Measurements from ENCODE around the gene HCN4. TPM values are rescaled to one million over a fixed set of nuclear protein-coding genes. Genes with fewer than 3 reads are reported as not detected.

HCN4 gene
- total RNA-seq, 4 donors from 2014 or later: not detected

DNA sequence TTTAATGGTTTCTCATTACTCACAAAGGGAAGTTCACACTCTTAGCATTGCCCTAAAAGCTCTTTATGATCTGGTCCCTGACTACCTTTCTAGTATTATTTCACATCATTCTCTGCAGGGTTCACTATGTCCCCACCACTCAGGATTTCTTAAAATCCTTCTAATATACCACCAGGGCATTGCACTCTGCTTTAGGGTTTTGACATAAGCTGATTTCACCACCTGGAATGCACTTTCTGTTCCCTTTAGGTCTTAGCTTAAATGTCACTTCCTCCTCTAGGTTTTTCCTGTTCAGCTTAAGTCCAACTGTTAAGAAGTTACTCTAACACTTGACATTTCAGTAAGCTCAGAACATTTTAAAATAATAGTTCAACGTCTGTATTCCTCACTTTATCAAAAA, 81.7 kb downstream of the HCN4 start:
- no peak overlapping the region for H3K4me3 ChIP-seq
- H3K27me3 ChIP-seq: no peaks in the 10 kb centered on the region
- DNase-seq (ENCODE audit: low spot score in 2 of 2): no peak
- no peaks in the 10 kb centered on the region for H3K9me3 ChIP-seq
- H3K4me1 ChIP-seq: no peaks in the 10 kb centered on the region
- 65 to 75% methylated on average over 1 of the region's 1 CpG for WGBS, 2 donors
- TF ChIP-seq POLR2A (IDR thresholded peaks at IDR 0.05) (no peak), EP300 (IDR thresholded peaks at IDR 0.05) (no peak)
- TF ChIP-seq, protein P1, sequence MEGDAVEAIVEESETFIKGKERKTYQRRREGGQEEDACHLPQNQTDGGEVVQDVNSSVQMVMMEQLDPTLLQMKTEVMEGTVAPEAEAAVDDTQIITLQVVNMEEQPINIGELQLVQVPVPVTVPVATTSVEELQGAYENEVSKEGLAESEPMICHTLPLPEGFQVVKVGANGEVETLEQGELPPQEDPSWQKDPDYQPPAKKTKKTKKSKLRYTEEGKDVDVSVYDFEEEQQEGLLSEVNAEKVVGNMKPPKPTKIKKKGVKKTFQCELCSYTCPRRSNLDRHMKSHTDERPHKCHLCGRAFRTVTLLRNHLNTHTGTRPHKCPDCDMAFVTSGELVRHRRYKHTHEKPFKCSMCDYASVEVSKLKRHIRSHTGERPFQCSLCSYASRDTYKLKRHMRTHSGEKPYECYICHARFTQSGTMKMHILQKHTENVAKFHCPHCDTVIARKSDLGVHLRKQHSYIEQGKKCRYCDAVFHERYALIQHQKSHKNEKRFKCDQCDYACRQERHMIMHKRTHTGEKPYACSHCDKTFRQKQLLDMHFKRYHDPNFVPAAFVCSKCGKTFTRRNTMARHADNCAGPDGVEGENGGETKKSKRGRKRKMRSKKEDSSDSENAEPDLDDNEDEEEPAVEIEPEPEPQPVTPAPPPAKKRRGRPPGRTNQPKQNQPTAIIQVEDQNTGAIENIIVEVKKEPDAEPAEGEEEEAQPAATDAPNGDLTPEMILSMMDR (IDR thresholded peaks at IDR 0.05): no peak
- H3K27ac ChIP-seq: no peak overlapping the region
- peaks cover 0 to 88% (median 6%) of the 10 kb centered on the region in 3 donors for H3K36me3 ChIP-seq

DNA sequence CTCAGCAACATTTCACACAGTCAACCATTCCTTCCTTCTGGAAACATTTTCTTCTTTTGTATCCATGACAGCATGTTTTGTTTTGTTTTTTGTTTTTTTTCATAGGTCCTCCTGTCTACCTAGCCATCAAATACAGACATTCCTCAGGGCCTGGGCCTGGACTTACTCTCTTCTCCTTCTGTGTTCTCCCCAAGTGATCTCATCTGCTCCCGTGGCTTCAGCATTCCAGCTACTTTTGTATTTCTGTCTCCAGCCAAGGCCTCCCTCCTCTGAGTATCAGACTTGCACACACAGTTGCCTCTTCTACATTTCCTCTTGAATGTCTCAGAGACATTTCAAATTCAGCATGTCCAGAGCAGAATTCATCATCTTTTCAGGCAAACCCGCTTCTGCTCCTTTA, 82.4 kb downstream of the HCN4 start:
- WGBS, 2 donors: 69 to 74% methylated on average over 2 of the region's 2 CpGs
- Histone ChIP-seq H3K27me3 (no peaks in the 10 kb centered on the region), H3K36me3 (peaks cover 0 to 87% (median 6%) of the 10 kb centered on the region in 3 donors), H3K9me3 (no peaks in the 10 kb centered on the region), H3K4me3 (no peak overlapping the region), H3K4me1 (no peaks in the 10 kb centered on the region), H3K27ac (no peak overlapping the region)
- no peak for DNase-seq (ENCODE audit: low spot score in 2 of 2)
- TF ChIP-seq EP300 (IDR thresholded peaks at IDR 0.05) (no peak), POLR2A (IDR thresholded peaks at IDR 0.05) (no peak)
- TF ChIP-seq, protein P1 (IDR thresholded peaks at IDR 0.05): no peak

DNA sequence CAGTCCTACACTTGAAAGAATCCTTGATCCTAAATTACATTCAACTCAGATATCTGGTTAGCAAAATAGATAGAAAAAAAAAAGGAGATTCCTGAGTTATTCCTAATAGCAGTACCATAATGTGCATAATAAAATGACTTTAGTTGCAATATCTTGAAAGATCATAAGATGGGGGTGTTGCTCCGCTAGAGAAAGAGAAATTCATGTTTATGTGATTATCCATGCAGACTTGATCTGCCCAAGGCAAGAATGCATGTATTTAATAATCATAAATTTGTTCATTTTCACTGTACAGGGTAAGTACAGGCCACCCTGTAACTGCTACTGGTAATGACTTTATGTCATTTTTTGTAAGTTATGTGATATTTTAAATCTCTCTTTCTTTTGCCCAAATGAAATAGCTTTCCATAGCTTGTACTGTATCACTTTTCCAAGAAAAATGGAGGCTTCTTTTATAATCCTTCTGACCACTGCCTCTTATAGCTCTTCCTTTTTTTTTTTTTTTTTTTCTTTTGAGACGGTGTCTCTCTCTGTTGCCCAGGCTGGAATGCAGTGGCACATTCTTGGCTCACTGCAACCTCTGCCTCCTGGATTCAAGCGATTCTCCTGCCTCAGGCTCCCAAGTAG, 84.6 kb downstream of the HCN4 start:
- H3K4me3 ChIP-seq: no peak overlapping the region
- H3K4me1 ChIP-seq: no peaks in the 10 kb centered on the region
- no peak for DNase-seq (ENCODE audit: low spot score in 2 of 2)
- 70 to 75% methylated on average over 3 of the region's 3 CpGs for WGBS, 2 donors
- no peak overlapping the region for H3K27ac ChIP-seq
- H3K36me3 ChIP-seq: peaks cover 0 to 85% (median 6%) of the 10 kb centered on the region in 3 donors
- H3K9me3 ChIP-seq: no peaks in the 10 kb centered on the region
- TF ChIP-seq, protein P1 (IDR thresholded peaks at IDR 0.05): no peak
- TF ChIP-seq EP300 (IDR thresholded peaks at IDR 0.05): no peak
- TF ChIP-seq POLR2A (IDR thresholded peaks at IDR 0.05): no peak
- no peaks in the 10 kb centered on the region for H3K27me3 ChIP-seq

DNA sequence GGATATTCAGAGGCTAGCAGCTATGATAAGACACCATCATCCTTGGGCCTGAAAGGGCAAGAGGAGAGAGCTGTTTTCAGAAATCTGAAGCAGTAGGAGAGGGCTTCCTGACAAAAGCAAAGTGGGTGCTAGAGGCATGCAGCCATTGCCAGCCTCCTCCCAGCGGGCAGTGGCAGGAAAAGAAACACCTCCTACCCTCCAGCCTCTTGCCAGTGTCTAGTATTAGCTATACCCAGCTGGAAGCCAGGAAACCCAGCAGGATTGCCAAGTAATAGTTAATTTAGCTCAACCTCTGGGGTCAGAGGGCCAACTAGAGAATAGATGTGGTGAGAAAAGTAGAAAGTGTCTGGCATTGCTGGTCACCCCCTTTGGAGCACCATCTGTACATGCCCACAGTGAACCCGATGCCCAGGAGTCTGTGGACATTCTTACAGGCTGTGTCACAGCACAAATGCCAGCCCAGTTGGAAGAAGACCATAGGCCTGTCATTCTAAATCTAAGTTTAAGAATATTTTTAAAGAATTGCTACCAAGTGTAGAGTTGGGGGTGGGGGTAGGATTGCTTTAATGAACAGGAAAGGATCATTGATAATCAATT, 85.3 kb downstream of the HCN4 start:
- peaks cover 0 to 79% (median 6%) of the 10 kb centered on the region in 3 donors for H3K36me3 ChIP-seq
- no peak for TF ChIP-seq EP300 (IDR thresholded peaks at IDR 0.05)
- TF ChIP-seq POLR2A (IDR thresholded peaks at IDR 0.05): no peak
- TF ChIP-seq, protein P1 (IDR thresholded peaks at IDR 0.05): no peak
- H3K27ac ChIP-seq: no peak overlapping the region

DNA sequence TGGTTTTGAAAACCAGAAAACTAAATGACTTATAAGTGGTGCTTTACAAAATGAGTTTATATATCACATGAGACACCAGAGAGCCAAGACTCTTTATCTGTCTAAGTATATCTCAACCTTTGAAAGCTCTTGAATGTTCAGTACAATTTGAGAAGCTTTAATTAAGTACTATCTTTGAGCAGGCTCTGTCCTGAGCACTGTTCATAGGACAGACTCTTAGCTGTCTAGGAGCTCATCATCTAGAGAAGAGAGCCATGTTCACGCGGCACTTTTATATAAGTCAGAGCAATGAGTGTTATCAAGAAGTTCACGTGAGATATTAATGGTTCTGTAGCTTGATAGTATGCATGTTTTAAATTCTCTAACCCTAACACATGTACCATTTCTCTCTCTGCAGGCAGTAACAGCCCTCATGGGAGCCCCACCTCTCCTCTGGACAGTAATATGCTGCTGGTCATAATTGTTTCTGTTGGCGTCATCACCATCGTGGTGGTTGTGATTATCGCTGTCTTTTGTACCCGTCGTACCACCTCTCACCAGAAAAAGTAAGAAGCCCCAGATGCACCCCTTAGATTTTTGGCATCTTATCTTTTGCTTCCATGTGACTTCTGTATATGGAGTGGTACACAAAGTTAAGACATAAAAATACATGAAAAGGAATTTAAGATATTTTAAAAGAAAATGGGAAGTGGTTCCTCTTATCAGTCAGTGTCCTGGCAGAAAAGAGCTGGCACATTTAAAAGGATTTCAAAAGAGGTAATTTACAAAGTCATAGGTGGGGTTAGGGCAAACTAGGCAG, 86.0 kb downstream of the HCN4 start:
- Histone ChIP-seq H3K36me3 (peaks cover 0 to 72% (median 6%) of the 10 kb centered on the region in 3 donors), H3K4me1 (no peaks in the 10 kb centered on the region), H3K27ac (no peak overlapping the region), H3K9me3 (no peaks in the 10 kb centered on the region), H3K4me3 (no peak overlapping the region), H3K27me3 (no peaks in the 10 kb centered on the region)
- TF ChIP-seq, protein P1 (IDR thresholded peaks at IDR 0.05): no peak
- no peak for DNase-seq (ENCODE audit: low spot score in 2 of 2)
- WGBS, 2 donors: 87 to 90% methylated on average over 8 of the region's 8 CpGs

More for the DNA sequence above, 85.3 kb downstream of the HCN4 start:
- H3K4me3 ChIP-seq: no peak overlapping the region
- no peaks in the 10 kb centered on the region for H3K27me3 ChIP-seq
- no peaks in the 10 kb centered on the region for H3K9me3 ChIP-seq
- 70 to 77% methylated on average over 2 of the region's 2 CpGs for WGBS, 2 donors
- no peaks in the 10 kb centered on the region for H3K4me1 ChIP-seq
- DNase-seq (ENCODE audit: low spot score in 2 of 2): no peak

All from tibial nerve (tissue), 4 donors.